ENCODE measurements around the gene NOP14. TPM values are rescaled to one million over a fixed set of nuclear protein-coding genes. Genes with fewer than 3 reads are reported as not detected.

NOP14 gene
- total and polyA plus RNA-seq, 2 donors (not counting 1 experiment from before 2014, with no cell fraction given) = 9.1 to 30.4 TPM

- Histone ChIP-seq H3K4me2 (replicated peaks; ENCODE audit: low read depth, low read length, poor library complexity, severe bottlenecking) (no peak overlapping the region), H2AFZ (ENCODE audit: insufficient read depth, low read depth, low read length, poor library complexity, severe bottlenecking) (no peak overlapping the region), H3K27ac (ENCODE audit: low read length in 2 of 2) (no peak overlapping the region), H3K4me1 (ENCODE audit: control insufficient read depth in 2 of 2, insufficient read depth in 2 of 2, low read length in 2 of 2) (no peaks in the 10 kb centered on the region), H3K79me2 (ENCODE audit: control insufficient read depth, insufficient read depth, low read length) (no peaks in the 10 kb centered on the region), H3K9me3 (ENCODE audit: control extremely low read depth in 1 of 3, control insufficient read depth in 2 of 3, insufficient read depth in 1 of 3, low read length in 2 of 3) (no peaks in the 10 kb centered on the region), H3K9ac (ENCODE audit: low read length) (no peak overlapping the region), H3K4me3 (ENCODE audit: control extremely low read depth in 1 of 5, extremely low read depth in 1 of 5, insufficient read depth in 1 of 5, low read depth in 2 of 5, low read length in 4 of 5) (no peak overlapping the region), H3K36me3 (replicated peaks in 1 of 2; ENCODE audit: control extremely low read depth in 1 of 2, control insufficient read depth in 1 of 2, extremely low read depth in 1 of 2, insufficient read depth in 2 of 2, low read length in 1 of 2) (peaks cover 2 to 89% of the 10 kb centered on the region in 2 experiments), H3K27me3 (replicated peaks in 1 of 4; ENCODE audit: control extremely low read depth in 1 of 4, control insufficient read depth in 3 of 4, insufficient read depth in 4 of 4, low read length in 3 of 4) (no peaks in the 10 kb centered on the region), H4K20me1 (ENCODE audit: control insufficient read depth, insufficient read depth, low read length, poor library complexity, severe bottlenecking) (peaks cover 10% of the 10 kb centered on the region)
- intact Hi-C loops (cut with micrococcal nuclease) = no loop called here
- ChIA-PET CTCF (interaction anchor here (0.5 to 3.1 kb wide), 4 partner anchors 13 to 219 kb away, joined by 3 to 10 read pairs (median 4); partner anchors contain the start of genes GRK4 and NOP14), POLR2A (no interaction called here)
- ATAC-seq (ENCODE audit: low read depth) (no peak), DNase-seq (no peak)
- Mint-ChIP-seq H3K4me3 (no peak overlapping the region), H3K27me3 (no peaks in the 10 kb centered on the region), H3K4me1 (peaks cover 3% of the 10 kb centered on the region), H3K9me3 (ENCODE audit: insufficient read depth) (no peaks in the 10 kb centered on the region), H3K27ac (peak overlapping the region; percentile 15)
- TF ChIP-seq, protein P1, sequence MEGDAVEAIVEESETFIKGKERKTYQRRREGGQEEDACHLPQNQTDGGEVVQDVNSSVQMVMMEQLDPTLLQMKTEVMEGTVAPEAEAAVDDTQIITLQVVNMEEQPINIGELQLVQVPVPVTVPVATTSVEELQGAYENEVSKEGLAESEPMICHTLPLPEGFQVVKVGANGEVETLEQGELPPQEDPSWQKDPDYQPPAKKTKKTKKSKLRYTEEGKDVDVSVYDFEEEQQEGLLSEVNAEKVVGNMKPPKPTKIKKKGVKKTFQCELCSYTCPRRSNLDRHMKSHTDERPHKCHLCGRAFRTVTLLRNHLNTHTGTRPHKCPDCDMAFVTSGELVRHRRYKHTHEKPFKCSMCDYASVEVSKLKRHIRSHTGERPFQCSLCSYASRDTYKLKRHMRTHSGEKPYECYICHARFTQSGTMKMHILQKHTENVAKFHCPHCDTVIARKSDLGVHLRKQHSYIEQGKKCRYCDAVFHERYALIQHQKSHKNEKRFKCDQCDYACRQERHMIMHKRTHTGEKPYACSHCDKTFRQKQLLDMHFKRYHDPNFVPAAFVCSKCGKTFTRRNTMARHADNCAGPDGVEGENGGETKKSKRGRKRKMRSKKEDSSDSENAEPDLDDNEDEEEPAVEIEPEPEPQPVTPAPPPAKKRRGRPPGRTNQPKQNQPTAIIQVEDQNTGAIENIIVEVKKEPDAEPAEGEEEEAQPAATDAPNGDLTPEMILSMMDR (IDR thresholded peaks at IDR 0.05) = no peak
- no peak for TF ChIP-seq EZH2 (IDR thresholded peaks at IDR 0.05; ENCODE audit: borderline replicate concordance, insufficient read depth, low read depth, low read length, poor library complexity, severe bottlenecking)
- WGBS (ENCODE audit: insufficient coverage) = 97% methylated on average over 10 of the region's 11 CpGs
Measured at GRCh38 chr4:2949782-2950125, 13.5 kb downstream of the NOP14 start.

DNA sequence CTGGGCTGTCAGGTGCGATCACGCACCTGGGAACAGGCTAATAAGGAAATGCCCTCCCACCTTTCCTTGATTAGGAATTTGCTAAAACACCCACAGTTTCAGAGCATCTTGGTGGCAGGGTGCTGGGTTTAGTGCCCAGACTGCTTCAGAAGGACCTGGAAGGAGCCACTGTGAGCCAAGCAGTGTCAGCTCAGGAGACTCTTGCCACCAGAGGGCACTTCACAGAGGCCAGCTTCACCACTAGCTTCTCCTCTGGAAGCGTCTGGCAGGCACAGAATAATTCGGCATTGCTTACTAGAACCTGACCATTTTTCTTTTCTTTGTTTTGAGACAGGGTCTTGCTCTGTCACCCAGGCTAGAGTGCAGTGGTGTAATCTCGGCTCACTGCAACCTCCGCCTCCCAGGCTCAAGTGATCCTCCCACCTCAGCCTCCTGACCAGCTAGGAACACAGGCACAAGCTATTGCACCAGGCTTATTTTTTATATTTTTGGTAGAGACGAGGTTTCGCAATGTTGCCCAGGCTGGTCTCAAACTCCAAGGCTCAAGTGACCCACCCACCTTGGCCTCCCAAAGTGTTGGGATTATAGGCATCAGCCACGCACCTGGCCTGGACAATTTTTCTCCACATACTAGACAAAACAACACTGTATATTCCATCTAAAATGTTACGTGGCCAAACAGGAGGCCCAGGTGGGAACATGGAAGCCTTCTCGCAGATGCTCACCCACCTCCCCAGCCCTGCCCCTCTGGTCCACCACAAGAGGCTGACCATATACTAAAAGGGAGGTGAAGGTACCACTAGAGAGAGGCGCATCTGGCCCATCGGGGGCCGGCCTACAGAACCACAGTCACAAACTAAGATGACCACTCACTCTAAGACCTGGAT, 14.1 kb downstream of the NOP14 start:
- 98% methylated on average over 9 of the region's 14 CpGs for WGBS (ENCODE audit: insufficient coverage)
- Mint-ChIP-seq H3K4me3 (no peak overlapping the region), H3K27ac (no peak overlapping the region), H3K4me1 (no peaks in the 10 kb centered on the region), H3K27me3 (no peaks in the 10 kb centered on the region), H3K9me3 (ENCODE audit: insufficient read depth) (no peaks in the 10 kb centered on the region)
- H3K4me2 ChIP-seq (replicated peaks; ENCODE audit: low read depth, low read length, poor library complexity, severe bottlenecking) = no peak overlapping the region
- no peaks in the 10 kb centered on the region for H3K27me3 ChIP-seq (replicated peaks in 1 of 4; ENCODE audit: control extremely low read depth in 1 of 4, control insufficient read depth in 3 of 4, insufficient read depth in 4 of 4, low read length in 3 of 4)
- TF ChIP-seq, protein P1 (IDR thresholded peaks at IDR 0.05) = peak; percentile 20
- no peak for TF ChIP-seq EZH2 (IDR thresholded peaks at IDR 0.05; ENCODE audit: borderline replicate concordance, insufficient read depth, low read depth, low read length, poor library complexity, severe bottlenecking)
- ATAC-seq (ENCODE audit: low read depth) = peak; percentile 41
- H3K9ac ChIP-seq (ENCODE audit: low read length) = no peak overlapping the region
- ChIA-PET CTCF (interaction anchor here (0.5 to 3.1 kb wide), 9 partner anchors 13 to 350 kb away, joined by 3 to 10 read pairs (median 4); partner anchors contain the start of genes GRK4 and NOP14), POLR2A (no interaction called here)
- no peak overlapping the region for H3K27ac ChIP-seq (ENCODE audit: low read length in 2 of 2)
- no peak overlapping the region for H3K4me3 ChIP-seq (ENCODE audit: control extremely low read depth in 1 of 5, extremely low read depth in 1 of 5, insufficient read depth in 1 of 5, low read depth in 2 of 5, low read length in 4 of 5)
- peaks cover 4% of the 10 kb centered on the region for H4K20me1 ChIP-seq (ENCODE audit: control insufficient read depth, insufficient read depth, low read length, poor library complexity, severe bottlenecking)
- no peaks in the 10 kb centered on the region for H3K79me2 ChIP-seq (ENCODE audit: control insufficient read depth, insufficient read depth, low read length)
- H3K9me3 ChIP-seq (ENCODE audit: control extremely low read depth in 1 of 3, control insufficient read depth in 2 of 3, insufficient read depth in 1 of 3, low read length in 2 of 3) = no peaks in the 10 kb centered on the region
- no peaks in the 10 kb centered on the region for H3K4me1 ChIP-seq (ENCODE audit: control insufficient read depth in 2 of 2, insufficient read depth in 2 of 2, low read length in 2 of 2)
- H3K36me3 ChIP-seq (replicated peaks in 1 of 2; ENCODE audit: control extremely low read depth in 1 of 2, control insufficient read depth in 1 of 2, extremely low read depth in 1 of 2, insufficient read depth in 2 of 2, low read length in 1 of 2) = peaks cover 2 to 87% of the 10 kb centered on the region in 2 experiments
- intact Hi-C loops (cut with micrococcal nuclease) = no loop called here
- no peak overlapping the region for H2AFZ ChIP-seq (ENCODE audit: insufficient read depth, low read depth, low read length, poor library complexity, severe bottlenecking)
- DNase-seq = no peak
